OCI-LY7 (cell line): ENCODE measurements around the gene CHRM3. TPM values are rescaled to one million over a fixed set of nuclear protein-coding genes. Genes with fewer than 3 reads are reported as not detected.

Experiments used
- BruUV-seq: library from RNA; stranded (reverse); fragments of 400-500 nt; replicated peaks from 2 replicates; lab custom pipeline; 2021; lab: Mats Ljungman, UMichigan
- CTCF ChIA-PET: fragments of 300-600 bp; sonication (Branson Sonifier 250); formaldehyde crosslinking; loops from one replicate; lab custom pipeline; 2022; ENCODE audit warnings: antibody characterized with exemption; ENCODE audit not compliant: unreplicated experiment; lab: Charles Lee
- POLR2A ChIA-PET: fragments of 300-600 bp; sonication (Branson Sonifier 250); formaldehyde crosslinking; loops from one replicate; lab custom pipeline; 2022; ENCODE audit warnings: antibody characterized with exemption; lab: Charles Lee
- DNase-seq: peaks from one replicate; pipeline ENCODE4 v3.0.0-alpha.2; 2015; ENCODE audit warnings: low spot score
- H2AFZ ChIP-seq: fragments of 200-600 bp; sonication (generic), shearing (Covaris generic); 2 replicates; pipeline ENCODE4 v1.6.1; 2014; ENCODE audit warnings: mild to moderate bottlenecking, antibody characterized with exemption, low read length, moderate library complexity
- H3K27ac ChIP-seq: fragments of 200-600 bp; sonication (generic); 2 replicates; pipeline ENCODE4 v1.5.1; 2014; ENCODE audit warnings: mixed run types, low read depth, mild to moderate bottlenecking, moderate library complexity, low read length, inconsistent platforms; ENCODE audit not compliant: poor library complexity, severe bottlenecking
- H3K36me3 ChIP-seq: fragments of 200-600 bp; sonication (generic); 2 replicates; pipeline ENCODE4 v1.6.1; 2014; ENCODE audit warnings: mild to moderate bottlenecking, antibody characterized with exemption, low read length, moderate library complexity, mixed read lengths; ENCODE audit not compliant: insufficient read depth
- H3K4me1 ChIP-seq: fragments of 200-600 bp; sonication (generic); 2 replicates; pipeline ENCODE4 v1.5.1; 2014; ENCODE audit warnings: mild to moderate bottlenecking, low read length; ENCODE audit not compliant: insufficient read depth, poor library complexity, severe bottlenecking
- H3K4me2 ChIP-seq: fragments of 200-600 bp; sonication (generic); 2 replicates; pipeline ENCODE4 v1.6.1; 2014; ENCODE audit warnings: mild to moderate bottlenecking, low read length
- H3K4me3 ChIP-seq: fragments of 200-600 bp; sonication (generic); 2 replicates; pipeline ENCODE4 v1.5.1; 2014; ENCODE audit warnings: mild to moderate bottlenecking, low read depth, low read length; ENCODE audit not compliant: poor library complexity, severe bottlenecking
- H3K79me2 ChIP-seq: fragments of 200-600 bp; sonication (generic); 2 replicates; pipeline ENCODE4 v1.6.1; 2016; ENCODE audit warnings: low read depth, mild to moderate bottlenecking, low read length, moderate library complexity, mixed read lengths; ENCODE audit not compliant: insufficient read depth
- H3K9me2 ChIP-seq: fragments of 200-600 bp; sonication (generic); 2 replicates; pipeline ENCODE4 v1.6.1; 2016; ENCODE audit warnings: mild to moderate bottlenecking, low read length, mixed read lengths; ENCODE audit not compliant: insufficient read depth
- H3K9me3 ChIP-seq: fragments of 200-600 bp; sonication (generic); 2 replicates; pipeline ENCODE4 v1.6.1; 2014; ENCODE audit warnings: mild to moderate bottlenecking, mixed run types, low read length, mixed read lengths
- H4K20me1 ChIP-seq: fragments of 200-600 bp; sonication (generic); 2 replicates; pipeline ENCODE4 v1.6.1; 2014; ENCODE audit warnings: mild to moderate bottlenecking, antibody characterized with exemption, low read length, moderate library complexity, mixed read lengths; ENCODE audit not compliant: insufficient read depth
- EZH2phosphoT487 ChIP-seq: fragments of 200-600 bp; sonication (generic); IDR thresholded peaks from 2 replicates; pipeline ENCODE4 v1.6.1; 2018; ENCODE audit warnings: low read depth, borderline replicate concordance, mild to moderate bottlenecking, mixed run types, antibody characterized with exemption, low read length, moderate library complexity, mixed read lengths
- intact Hi-C: fragments of 100-400 bp; cut with micrococcal nuclease; formaldehyde crosslinking; loops from one replicate; pipeline ENCODE4 v1.10.0; 2022; ENCODE audit not compliant: unreplicated experiment
- total RNA-seq, 2 experiments: library from RNA; depleted of rRNA in 1 of 2; stranded (reverse); fragments of >200 nt in 1 of 2; shearing (Covaris generic) in 1 of 2; gene quantifications; 2 replicates each; pipeline ENCODE4 v1.2.3, GENCODE V29; 2014 to 2022
- TF ChIP-seq, protein P1 (sequence below): fragments of 200-600 bp; sonication (generic); conservative IDR thresholded peaks from 2 replicates; pipeline ENCODE4 v1.5.1; 2014; ENCODE audit warnings: mild to moderate bottlenecking, antibody characterized with exemption, low read length, moderate library complexity, mixed read lengths

The CHRM3 gene
- total RNA-seq, 2 experiments from 2014 or later = 0.13 TPM; not detected in 1

DNA sequence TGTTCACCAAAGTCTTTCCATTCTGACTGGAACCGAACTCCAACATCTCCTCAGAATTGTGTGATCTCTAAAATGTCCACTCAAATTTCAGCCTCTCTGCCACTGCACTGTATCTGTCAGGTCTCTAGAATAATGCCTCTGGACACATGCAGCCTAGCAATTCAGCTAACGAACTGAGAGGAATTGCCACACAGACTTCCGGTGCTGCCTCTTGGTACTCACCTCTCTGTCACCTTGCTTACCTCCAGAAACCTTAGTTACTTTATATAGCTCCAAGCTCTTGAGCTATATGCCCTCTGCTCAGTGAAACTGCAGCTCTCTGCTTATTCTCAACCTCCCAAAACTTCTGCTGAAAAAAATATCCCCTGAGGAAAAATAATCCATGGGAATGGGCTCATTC, 2.7 kb upstream of the CHRM3 start:
- ChIA-PET CTCF (no interaction called here), POLR2A (interaction anchor here (1.5 kb wide), 1 partner anchor 9 kb away, joined by 5 read pairs; no protein-coding TSS in a partner anchor)
- Histone ChIP-seq H3K27ac (no peak overlapping the region), H3K36me3 (no peaks in the 10 kb centered on the region), H2AFZ (no peak overlapping the region), H3K4me1 (no peaks in the 10 kb centered on the region), H3K4me2 (no peak overlapping the region), H3K79me2 (no peaks in the 10 kb centered on the region), H3K4me3 (no peak overlapping the region), H3K9me3 (no peaks in the 10 kb centered on the region), H4K20me1 (no peaks in the 10 kb centered on the region), H3K9me2 (no peaks in the 10 kb centered on the region)
- intact Hi-C loops = no loop called here
- TF ChIP-seq EZH2phosphoT487 = no peak
- TF ChIP-seq, protein P1, sequence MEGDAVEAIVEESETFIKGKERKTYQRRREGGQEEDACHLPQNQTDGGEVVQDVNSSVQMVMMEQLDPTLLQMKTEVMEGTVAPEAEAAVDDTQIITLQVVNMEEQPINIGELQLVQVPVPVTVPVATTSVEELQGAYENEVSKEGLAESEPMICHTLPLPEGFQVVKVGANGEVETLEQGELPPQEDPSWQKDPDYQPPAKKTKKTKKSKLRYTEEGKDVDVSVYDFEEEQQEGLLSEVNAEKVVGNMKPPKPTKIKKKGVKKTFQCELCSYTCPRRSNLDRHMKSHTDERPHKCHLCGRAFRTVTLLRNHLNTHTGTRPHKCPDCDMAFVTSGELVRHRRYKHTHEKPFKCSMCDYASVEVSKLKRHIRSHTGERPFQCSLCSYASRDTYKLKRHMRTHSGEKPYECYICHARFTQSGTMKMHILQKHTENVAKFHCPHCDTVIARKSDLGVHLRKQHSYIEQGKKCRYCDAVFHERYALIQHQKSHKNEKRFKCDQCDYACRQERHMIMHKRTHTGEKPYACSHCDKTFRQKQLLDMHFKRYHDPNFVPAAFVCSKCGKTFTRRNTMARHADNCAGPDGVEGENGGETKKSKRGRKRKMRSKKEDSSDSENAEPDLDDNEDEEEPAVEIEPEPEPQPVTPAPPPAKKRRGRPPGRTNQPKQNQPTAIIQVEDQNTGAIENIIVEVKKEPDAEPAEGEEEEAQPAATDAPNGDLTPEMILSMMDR = no peak
- no TSS peak for BruUV-seq
- no peak for DNase-seq

DNA sequence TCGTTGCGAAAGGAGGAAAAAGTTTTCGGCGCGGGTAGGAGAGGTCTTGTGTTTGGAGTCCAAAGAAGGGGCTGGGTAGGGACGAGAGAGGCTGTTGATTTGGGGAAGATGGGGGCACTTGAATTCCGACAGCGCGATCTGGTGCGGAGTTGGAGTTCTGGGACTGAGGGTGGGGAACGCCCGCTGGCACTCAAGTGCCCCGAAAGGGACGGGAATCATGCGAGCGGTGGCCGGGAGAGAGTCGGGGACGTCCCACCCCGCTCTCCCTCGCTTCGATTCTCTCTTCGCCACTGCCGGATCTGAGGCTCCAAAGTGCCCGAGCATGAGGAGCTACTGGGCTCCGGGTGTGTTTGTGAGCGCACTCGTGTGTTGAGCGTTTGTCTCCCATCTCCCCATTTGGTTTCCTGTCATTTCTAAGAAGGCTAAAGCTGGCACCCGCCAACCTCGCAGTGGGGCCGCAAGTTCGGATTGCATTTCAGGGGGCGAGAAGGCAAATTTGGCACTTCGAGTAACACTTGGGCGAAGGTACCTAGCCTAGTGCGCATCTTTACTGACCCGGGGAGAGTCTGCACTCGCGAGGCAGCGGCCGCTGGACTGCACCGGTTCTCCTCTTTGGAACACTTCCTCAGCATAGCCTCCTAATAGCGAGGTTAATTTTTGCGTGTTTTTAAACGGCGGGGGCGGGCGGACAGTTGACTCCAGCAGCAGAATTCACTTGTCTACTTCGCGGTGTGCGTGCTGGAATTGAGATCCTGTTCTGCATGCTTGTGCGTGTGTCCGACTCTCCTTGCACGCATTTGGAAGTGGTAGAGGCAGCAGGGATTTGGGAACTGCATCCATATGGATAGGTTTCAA, 1.2 kb downstream of the CHRM3 start:
- BruUV-seq = no TSS peak
- TF ChIP-seq, protein P1 = no peak
- no peak for TF ChIP-seq EZH2phosphoT487
- no peak overlapping the region for H2AFZ ChIP-seq
- intact Hi-C loops = no loop called here
- H3K9me3 ChIP-seq = no peaks in the 10 kb centered on the region
- H4K20me1 ChIP-seq = no peaks in the 10 kb centered on the region
- no peaks in the 10 kb centered on the region for H3K79me2 ChIP-seq
- no peaks in the 10 kb centered on the region for H3K9me2 ChIP-seq
- ChIA-PET CTCF (no interaction called here), POLR2A (no interaction called here)
- H3K4me1 ChIP-seq = no peaks in the 10 kb centered on the region
- H3K4me2 ChIP-seq = no peak overlapping the region
- no peak for DNase-seq
- H3K36me3 ChIP-seq = no peaks in the 10 kb centered on the region
- H3K4me3 ChIP-seq = no peak overlapping the region
- no peak overlapping the region for H3K27ac ChIP-seq

DNA sequence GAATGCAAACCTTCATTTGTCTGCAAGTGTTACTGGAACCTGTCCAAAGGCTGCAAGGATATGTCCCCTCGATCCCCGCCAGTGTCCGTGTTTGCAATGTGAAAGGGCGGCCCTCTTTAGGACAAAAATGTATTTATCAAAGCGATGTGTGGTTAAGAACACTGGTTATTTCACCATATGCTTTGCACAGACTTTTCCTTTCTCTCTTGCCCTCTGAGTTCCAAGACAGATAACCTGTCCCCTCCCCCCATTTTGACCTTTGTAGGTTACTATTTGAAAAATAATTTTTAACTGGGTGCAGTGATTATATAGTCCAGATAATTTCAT, 1.8 kb downstream of the CHRM3 start:
- Histone ChIP-seq H3K4me1 (no peaks in the 10 kb centered on the region), H3K36me3 (no peaks in the 10 kb centered on the region), H3K27ac (no peak overlapping the region), H3K9me2 (no peaks in the 10 kb centered on the region), H3K4me2 (no peak overlapping the region), H4K20me1 (no peaks in the 10 kb centered on the region), H3K4me3 (no peak overlapping the region), H2AFZ (no peak overlapping the region), H3K9me3 (no peaks in the 10 kb centered on the region), H3K79me2 (no peaks in the 10 kb centered on the region)
- ChIA-PET POLR2A (no interaction called here), CTCF (no interaction called here)
- intact Hi-C loops = no loop called here
- no TSS peak for BruUV-seq
- no peak for TF ChIP-seq EZH2phosphoT487
- TF ChIP-seq, protein P1 = no peak
- no peak for DNase-seq
